Measurements from ENCODE around the gene MED14. TPM values are rescaled to one million over a fixed set of nuclear protein-coding genes. Genes with fewer than 3 reads are reported as not detected.

MED14 gene
- total and polyA plus RNA-seq, 2 experiments from 2014 or later = 11.0 to 26.7 TPM

DNA sequence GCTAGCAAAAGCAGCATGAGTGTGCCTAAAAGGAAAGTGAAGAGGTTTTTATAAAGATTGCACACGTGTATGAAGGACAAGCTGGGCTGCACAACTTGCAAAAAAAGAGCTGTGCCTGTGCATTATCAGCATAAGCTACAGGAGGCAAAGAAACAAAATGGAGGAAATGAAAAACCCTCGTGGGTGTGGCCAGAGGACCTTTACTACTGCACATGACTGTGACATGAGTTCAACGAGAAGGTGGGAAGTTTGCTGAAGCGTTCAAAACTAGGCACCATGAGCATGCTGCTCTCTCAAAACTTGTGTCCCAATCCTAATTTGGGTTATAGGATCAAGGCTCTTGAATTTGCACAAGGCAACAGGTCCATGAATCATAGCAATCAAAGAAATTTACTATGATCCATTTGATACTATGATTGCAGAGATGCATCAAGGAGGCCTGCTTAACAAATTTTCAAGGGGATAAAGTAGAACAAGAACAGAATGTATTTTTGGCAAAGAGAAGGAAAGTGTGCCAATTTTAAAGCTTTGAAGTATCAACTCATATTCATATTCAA, 49.9 kb downstream of the MED14 start:
- Histone ChIP-seq H3K27ac (no peak overlapping the region), H3K4me3 (no peak overlapping the region), H3K9me3 (ENCODE audit: low read depth) (no peaks in the 10 kb centered on the region), H3K36me3 (peaks cover 2% of the 10 kb centered on the region), H3K4me1 (ENCODE audit: low read depth) (no peaks in the 10 kb centered on the region), H3K27me3 (no peaks in the 10 kb centered on the region)
- DNase-seq (ENCODE audit: low read depth in 1 of 2, low spot score in 1 of 2) = no peak
- TF ChIP-seq, protein P1, sequence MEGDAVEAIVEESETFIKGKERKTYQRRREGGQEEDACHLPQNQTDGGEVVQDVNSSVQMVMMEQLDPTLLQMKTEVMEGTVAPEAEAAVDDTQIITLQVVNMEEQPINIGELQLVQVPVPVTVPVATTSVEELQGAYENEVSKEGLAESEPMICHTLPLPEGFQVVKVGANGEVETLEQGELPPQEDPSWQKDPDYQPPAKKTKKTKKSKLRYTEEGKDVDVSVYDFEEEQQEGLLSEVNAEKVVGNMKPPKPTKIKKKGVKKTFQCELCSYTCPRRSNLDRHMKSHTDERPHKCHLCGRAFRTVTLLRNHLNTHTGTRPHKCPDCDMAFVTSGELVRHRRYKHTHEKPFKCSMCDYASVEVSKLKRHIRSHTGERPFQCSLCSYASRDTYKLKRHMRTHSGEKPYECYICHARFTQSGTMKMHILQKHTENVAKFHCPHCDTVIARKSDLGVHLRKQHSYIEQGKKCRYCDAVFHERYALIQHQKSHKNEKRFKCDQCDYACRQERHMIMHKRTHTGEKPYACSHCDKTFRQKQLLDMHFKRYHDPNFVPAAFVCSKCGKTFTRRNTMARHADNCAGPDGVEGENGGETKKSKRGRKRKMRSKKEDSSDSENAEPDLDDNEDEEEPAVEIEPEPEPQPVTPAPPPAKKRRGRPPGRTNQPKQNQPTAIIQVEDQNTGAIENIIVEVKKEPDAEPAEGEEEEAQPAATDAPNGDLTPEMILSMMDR (IDR thresholded peaks at IDR 0.05; ENCODE audit: low read depth, low read length) = no peak

DNA sequence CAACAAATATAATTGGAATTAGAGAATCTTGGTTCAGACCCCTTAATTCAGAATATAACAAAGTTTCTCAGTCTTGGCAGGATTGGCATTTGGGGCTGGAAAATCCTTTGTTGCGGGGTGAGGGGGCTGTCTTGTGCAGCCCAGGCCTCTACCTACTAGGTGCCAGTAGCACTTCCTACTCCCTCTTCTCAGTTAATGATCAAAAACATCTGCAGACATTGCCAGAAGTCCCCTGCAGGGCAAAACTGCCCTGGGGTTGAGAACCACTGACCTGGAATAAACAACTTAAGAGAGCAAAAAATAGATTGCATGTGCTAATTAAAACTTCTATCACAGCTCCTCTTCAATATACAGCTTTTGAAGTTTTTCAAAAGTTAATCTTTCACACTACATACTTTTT, 51.2 kb downstream of the MED14 start:
- TF ChIP-seq, protein P1 (IDR thresholded peaks at IDR 0.05; ENCODE audit: low read depth, low read length) = no peak
- no peaks in the 10 kb centered on the region for H3K4me1 ChIP-seq (ENCODE audit: low read depth)
- no peak for DNase-seq (ENCODE audit: low read depth in 1 of 2, low spot score in 1 of 2)

DNA sequence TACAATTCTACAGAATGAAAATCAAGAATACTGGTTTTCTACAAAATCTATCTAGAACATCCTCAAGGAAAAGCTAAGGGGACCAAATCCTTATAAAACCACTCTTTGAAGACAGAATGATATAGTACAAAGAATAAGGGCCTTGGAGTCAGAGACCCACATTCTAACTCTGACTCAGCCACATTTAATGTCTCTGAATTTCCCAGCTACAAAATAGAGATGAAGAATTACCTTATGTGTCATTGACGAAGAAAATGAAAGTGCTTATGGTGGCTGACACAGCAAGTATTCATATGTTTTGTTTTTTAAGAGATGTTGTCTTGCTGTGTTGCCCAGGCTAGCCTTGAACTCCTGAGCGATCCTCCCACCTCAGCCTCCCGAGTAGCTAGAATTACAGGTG, 52.1 kb downstream of the MED14 start:
- no peaks in the 10 kb centered on the region for H3K9me3 ChIP-seq (ENCODE audit: low read depth)
- H3K36me3 ChIP-seq = peaks cover 5% of the 10 kb centered on the region
- no peaks in the 10 kb centered on the region for H3K4me1 ChIP-seq (ENCODE audit: low read depth)
- H3K27me3 ChIP-seq = no peaks in the 10 kb centered on the region
- TF ChIP-seq, protein P1 (IDR thresholded peaks at IDR 0.05; ENCODE audit: low read depth, low read length) = no peak
- DNase-seq (ENCODE audit: low read depth in 1 of 2, low spot score in 1 of 2) = no peak
- no peak overlapping the region for H3K4me3 ChIP-seq
- no peak overlapping the region for H3K27ac ChIP-seq

More for the DNA sequence above, 51.2 kb downstream of the MED14 start:
- Histone ChIP-seq H3K9me3 (ENCODE audit: low read depth) (no peaks in the 10 kb centered on the region), H3K36me3 (peaks cover 5% of the 10 kb centered on the region), H3K4me3 (no peak overlapping the region), H3K27me3 (no peaks in the 10 kb centered on the region), H3K27ac (no peak overlapping the region)

DNA sequence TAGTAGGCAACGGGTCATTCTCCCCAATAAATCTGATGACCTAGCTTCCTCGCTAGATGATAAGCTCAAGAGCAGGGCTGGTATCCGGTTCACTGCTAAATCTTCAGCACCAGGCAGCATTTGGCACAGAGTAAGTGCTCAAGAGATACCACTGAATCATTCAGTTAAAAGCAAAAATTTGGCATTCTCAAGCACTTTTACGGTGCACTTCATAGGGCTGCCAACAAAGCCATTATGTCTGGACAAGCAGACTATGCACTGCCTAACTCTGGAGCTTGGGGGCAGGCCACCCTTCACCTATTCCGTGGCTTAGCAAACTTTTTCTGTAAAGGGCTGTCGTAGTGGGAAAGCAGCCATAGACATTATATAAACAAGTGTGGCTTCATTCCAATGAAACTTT, 64.2 kb downstream of the MED14 start:
- TF ChIP-seq, protein P1 (IDR thresholded peaks at IDR 0.05; ENCODE audit: low read depth, low read length) = no peak
- no peaks in the 10 kb centered on the region for H3K4me1 ChIP-seq (ENCODE audit: low read depth)
- no peak overlapping the region for H3K4me3 ChIP-seq
- DNase-seq (ENCODE audit: low read depth in 1 of 2, low spot score in 1 of 2) = peak in 1 of 2 donors; percentile 0
- H3K27ac ChIP-seq = no peak overlapping the region
- H3K9me3 ChIP-seq (ENCODE audit: low read depth) = no peaks in the 10 kb centered on the region
- H3K36me3 ChIP-seq = no peaks in the 10 kb centered on the region
- H3K27me3 ChIP-seq = no peaks in the 10 kb centered on the region

DNA sequence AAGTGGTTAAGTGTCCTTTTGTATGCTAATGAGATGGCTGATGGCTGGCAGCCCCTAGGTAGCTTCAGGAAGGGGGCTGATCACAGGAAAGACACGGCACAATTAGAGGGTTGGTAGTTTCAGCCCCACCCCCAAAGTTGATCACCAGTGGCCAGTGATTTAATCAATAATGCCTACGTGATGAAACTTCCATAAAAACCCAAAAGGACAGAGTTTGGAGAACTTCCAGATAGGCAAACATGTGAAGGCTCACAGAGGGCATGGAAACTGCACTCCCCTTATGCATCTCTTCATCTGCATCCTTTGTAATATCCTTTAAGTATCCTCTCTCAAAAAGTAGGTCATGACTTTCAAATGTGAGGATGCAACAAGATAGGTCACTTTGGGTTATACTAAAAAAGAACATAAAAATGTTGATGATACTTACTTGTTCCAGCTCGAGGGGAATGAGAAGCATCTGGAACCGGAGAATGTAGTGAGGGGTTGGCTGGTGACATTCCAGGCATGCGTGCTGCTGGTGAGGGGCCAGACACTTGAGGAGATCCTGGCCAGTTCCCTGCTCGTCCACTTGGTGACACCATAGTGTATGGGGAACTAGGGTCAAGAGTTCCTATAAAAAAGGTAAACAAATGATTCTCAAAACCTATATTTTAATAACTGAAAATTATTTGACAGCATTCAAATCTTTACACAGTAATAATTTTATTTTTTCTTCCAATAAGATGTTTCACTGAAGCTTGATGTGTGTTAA, 71.3 kb downstream of the MED14 start:
- no peaks in the 10 kb centered on the region for H3K4me1 ChIP-seq (ENCODE audit: low read depth)
- DNase-seq (ENCODE audit: low read depth in 1 of 2, low spot score in 1 of 2) = peak; percentile 44 to 79
- H3K36me3 ChIP-seq = peaks cover 12% of the 10 kb centered on the region
- no peaks in the 10 kb centered on the region for H3K27me3 ChIP-seq
- no peak overlapping the region for H3K27ac ChIP-seq
- TF ChIP-seq, protein P1 (IDR thresholded peaks at IDR 0.05; ENCODE audit: low read depth, low read length) = peak; percentile 45
- H3K4me3 ChIP-seq = no peak overlapping the region
- no peaks in the 10 kb centered on the region for H3K9me3 ChIP-seq (ENCODE audit: low read depth)
